Measurements from ENCODE around the gene CMTM6.
"Not testable (repeated sequence)": the region's sequence is repeated elsewhere in the genome, so short reads cannot be mapped to it uniquely, and the experiment has no call there.

CMTM6 gene

DNA sequence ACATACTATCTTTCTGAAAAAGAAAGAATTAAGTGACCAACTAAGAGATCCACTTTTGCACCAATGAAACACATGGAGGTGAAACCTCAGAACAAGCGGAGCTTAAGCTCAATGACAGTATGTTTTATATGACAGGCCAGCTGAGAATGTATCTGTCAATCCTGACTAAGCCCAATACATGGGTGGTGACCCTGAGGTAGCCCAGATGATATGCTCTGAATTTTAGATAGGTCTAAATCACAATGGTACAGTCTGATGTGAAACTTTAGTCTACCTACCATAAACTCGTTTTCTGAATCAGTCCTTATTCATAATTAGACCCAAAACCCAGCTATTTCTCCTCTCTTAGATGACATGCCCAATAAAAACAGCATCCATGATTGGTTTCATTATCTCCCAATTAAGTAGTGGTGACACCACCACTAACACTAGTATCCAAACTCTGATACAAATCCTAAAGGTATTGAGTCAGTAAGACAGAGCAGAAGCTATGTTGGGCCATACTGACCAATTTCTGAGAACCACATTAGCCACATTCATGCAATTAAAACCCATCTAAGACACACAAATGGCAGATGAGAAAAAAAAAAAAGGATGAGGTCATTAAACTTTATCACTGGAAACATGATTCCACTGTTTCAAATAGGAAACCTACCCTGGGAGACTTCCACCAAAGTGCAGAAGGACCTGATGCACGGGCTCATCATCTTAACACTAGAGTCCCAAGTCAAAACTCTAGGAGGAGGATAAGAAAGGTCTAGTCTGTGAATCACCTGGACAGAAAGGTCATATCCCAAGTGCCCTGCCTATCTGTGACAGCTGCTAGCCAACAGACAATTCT is 20.6 kb downstream of the CMTM6 start:
- H3K27me3 ChIP-seq (ENCODE audit: insufficient read depth, low read length) = no peaks in the 10 kb centered on the region
- no peak overlapping the region for H3K27ac ChIP-seq (ENCODE audit: low read length)
- H3K9ac ChIP-seq (ENCODE audit: low read depth, low read length) = no peak overlapping the region
- peaks cover 28% of the 10 kb centered on the region for H3K36me3 ChIP-seq (ENCODE audit: insufficient read depth, low read depth, low read length)
- no peaks in the 10 kb centered on the region for H3K9me3 ChIP-seq (ENCODE audit: insufficient read depth, low read depth, low read length)
- no peak overlapping the region for H3K4me3 ChIP-seq (ENCODE audit: low read length)
- H3K4me1 ChIP-seq (ENCODE audit: insufficient read depth, low read length) = no peaks in the 10 kb centered on the region

DNA sequence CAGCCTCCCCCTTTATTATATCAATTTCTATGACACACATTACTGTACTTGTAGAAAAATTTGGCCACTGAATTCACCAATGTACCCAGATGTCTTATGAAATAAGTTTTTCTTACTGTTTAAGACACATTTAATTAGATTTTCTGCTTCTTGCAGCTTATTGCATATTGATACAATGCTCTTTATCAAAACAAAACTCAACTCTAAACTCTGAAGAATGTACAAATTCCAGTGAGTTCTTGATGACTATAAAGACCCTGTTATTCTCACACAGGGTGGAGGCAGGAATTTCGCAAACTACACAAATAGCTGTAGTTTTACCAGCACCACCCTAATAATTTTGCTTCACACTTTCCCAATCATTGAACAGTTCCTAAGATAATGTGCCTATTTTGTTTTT is 22.0 kb downstream of the CMTM6 start:
- Histone ChIP-seq H3K4me3 (ENCODE audit: low read length) (no peak overlapping the region), H3K9ac (ENCODE audit: low read depth, low read length) (no peak overlapping the region), H3K27ac (ENCODE audit: low read length) (no peak overlapping the region), H3K36me3 (ENCODE audit: insufficient read depth, low read depth, low read length) (peaks cover 18% of the 10 kb centered on the region), H3K4me1 (ENCODE audit: insufficient read depth, low read length) (no peaks in the 10 kb centered on the region), H3K9me3 (ENCODE audit: insufficient read depth, low read depth, low read length) (no peaks in the 10 kb centered on the region), H3K27me3 (ENCODE audit: insufficient read depth, low read length) (no peaks in the 10 kb centered on the region)

DNA sequence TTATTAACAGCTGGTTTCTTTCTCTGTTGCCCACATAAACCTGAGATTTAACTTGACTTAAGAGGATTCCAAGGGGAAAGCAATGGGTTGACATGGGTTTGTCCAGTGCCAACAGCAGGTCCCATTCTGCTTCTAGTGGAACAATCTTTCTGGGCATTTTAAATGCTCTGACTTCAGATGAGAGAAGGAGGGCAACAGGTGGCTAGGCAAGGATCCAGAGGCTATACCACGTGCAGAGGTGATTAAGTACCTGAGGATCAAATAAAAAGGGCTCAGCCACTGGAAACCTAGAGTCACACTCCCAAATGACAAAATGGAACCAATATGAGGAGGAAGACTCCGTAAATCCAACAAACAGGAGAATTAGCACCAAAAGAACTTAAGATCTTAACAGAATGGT is 28.5 kb downstream of the CMTM6 start:
- no peaks in the 10 kb centered on the region for H3K27me3 ChIP-seq (ENCODE audit: insufficient read depth, low read length)
- no peak overlapping the region for H3K9ac ChIP-seq (ENCODE audit: low read depth, low read length)
- 0 out of 2 replicates have a peak, but pooled peaks cover 4% of the 10 kb centered on the region for H3K36me3 ChIP-seq (ENCODE audit: insufficient read depth, low read depth, low read length)
- no peaks in the 10 kb centered on the region for H3K4me1 ChIP-seq (ENCODE audit: insufficient read depth, low read length)
- H3K27ac ChIP-seq (ENCODE audit: low read length) = no peak overlapping the region
- H3K9me3 ChIP-seq (ENCODE audit: insufficient read depth, low read depth, low read length) = no peaks in the 10 kb centered on the region
- H3K4me3 ChIP-seq (ENCODE audit: low read length) = no peak overlapping the region

GRCh38 chr3:32472151-32472550 is 30.5 kb downstream of the CMTM6 start:
- H3K4me3 ChIP-seq (ENCODE audit: low read length); H3K36me3 ChIP-seq (ENCODE audit: insufficient read depth, low read depth, low read length); H3K27me3 ChIP-seq (ENCODE audit: insufficient read depth, low read length); H3K9ac ChIP-seq (ENCODE audit: low read depth, low read length); H3K4me1 ChIP-seq (ENCODE audit: insufficient read depth, low read length); H3K27ac ChIP-seq (ENCODE audit: low read length); H3K9me3 ChIP-seq (ENCODE audit: insufficient read depth, low read depth, low read length): not testable (repeated sequence)

- Histone ChIP-seq H3K4me1 (ENCODE audit: insufficient read depth, low read length) (peaks cover 5% of the 10 kb centered on the region; the same call in 1 of the 2 replicates), H3K9me3 (ENCODE audit: insufficient read depth, low read depth, low read length) (no peaks in the 10 kb centered on the region), H3K4me3 (ENCODE audit: low read length) (no peak overlapping the region), H3K27ac (ENCODE audit: low read length) (no peak overlapping the region), H3K27me3 (ENCODE audit: insufficient read depth, low read length) (no peaks in the 10 kb centered on the region), H3K36me3 (ENCODE audit: insufficient read depth, low read depth, low read length) (0 out of 2 replicates have a peak, but pooled peaks cover 6% of the 10 kb centered on the region), H3K9ac (ENCODE audit: low read depth, low read length) (no peak overlapping the region)
Measured at GRCh38 chr3:32471246-32471645, 31.4 kb downstream of the CMTM6 start.

GRCh38 chr3:32470362-32470761 is 32.3 kb downstream of the CMTM6 start:
- 0 out of 2 replicates have a peak, but pooled peaks cover 6% of the 10 kb centered on the region for H3K36me3 ChIP-seq (ENCODE audit: insufficient read depth, low read depth, low read length)
- no peaks in the 10 kb centered on the region for H3K9me3 ChIP-seq (ENCODE audit: insufficient read depth, low read depth, low read length)
- H3K27ac ChIP-seq (ENCODE audit: low read length) = no peak overlapping the region
- no peak overlapping the region for H3K9ac ChIP-seq (ENCODE audit: low read depth, low read length)
- no peak overlapping the region for H3K4me3 ChIP-seq (ENCODE audit: low read length)
- H3K27me3 ChIP-seq (ENCODE audit: insufficient read depth, low read length) = no peaks in the 10 kb centered on the region
- peaks cover 5% of the 10 kb centered on the region; the same call in 1 of the 2 replicates for H3K4me1 ChIP-seq (ENCODE audit: insufficient read depth, low read length)

DNA sequence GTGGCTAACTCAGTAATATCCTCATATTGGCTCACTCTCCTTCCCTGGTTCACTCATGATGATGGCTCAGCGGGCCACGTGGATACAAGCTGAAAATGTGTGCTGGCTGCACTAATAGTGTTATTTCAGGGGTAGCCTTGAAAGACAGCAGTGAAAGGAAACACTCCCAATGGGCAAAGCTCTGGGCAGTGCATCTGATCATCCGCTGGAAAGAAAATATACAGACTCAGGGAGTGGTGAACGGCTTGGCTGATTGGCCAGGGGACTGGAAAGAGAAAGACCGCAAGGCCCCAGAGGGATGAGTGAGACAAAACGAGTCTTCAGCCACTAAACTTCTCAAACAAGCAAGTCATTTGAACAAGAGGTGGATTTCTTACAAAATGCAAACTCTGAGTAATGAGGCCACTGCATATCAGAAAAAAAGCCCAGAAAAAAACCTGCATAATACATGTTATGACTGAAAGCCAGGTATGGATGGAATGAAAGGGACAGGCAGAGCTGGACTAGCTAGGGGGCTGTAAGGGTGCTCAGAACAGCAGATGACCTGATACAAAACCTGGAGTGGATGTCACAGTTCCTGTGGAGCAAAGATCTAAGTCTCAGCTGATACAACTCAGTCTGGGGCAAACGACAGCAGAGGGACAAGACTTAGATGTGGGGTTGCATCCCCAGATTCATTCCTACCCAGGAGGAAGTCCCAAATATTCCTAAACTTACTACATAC is 33.3 kb downstream of the CMTM6 start:
- H3K27me3 ChIP-seq (ENCODE audit: insufficient read depth, low read length) = no peaks in the 10 kb centered on the region
- 0 out of 2 replicates have a peak, but pooled peaks cover 6% of the 10 kb centered on the region for H3K36me3 ChIP-seq (ENCODE audit: insufficient read depth, low read depth, low read length)
- H3K9me3 ChIP-seq (ENCODE audit: insufficient read depth, low read depth, low read length) = no peaks in the 10 kb centered on the region
- H3K4me3 ChIP-seq (ENCODE audit: low read length) = no peak overlapping the region
- peaks cover 5% of the 10 kb centered on the region; the same call in 1 of the 2 replicates for H3K4me1 ChIP-seq (ENCODE audit: insufficient read depth, low read length)
- H3K27ac ChIP-seq (ENCODE audit: low read length) = no peak overlapping the region
- no peak overlapping the region for H3K9ac ChIP-seq (ENCODE audit: low read depth, low read length)

DNA sequence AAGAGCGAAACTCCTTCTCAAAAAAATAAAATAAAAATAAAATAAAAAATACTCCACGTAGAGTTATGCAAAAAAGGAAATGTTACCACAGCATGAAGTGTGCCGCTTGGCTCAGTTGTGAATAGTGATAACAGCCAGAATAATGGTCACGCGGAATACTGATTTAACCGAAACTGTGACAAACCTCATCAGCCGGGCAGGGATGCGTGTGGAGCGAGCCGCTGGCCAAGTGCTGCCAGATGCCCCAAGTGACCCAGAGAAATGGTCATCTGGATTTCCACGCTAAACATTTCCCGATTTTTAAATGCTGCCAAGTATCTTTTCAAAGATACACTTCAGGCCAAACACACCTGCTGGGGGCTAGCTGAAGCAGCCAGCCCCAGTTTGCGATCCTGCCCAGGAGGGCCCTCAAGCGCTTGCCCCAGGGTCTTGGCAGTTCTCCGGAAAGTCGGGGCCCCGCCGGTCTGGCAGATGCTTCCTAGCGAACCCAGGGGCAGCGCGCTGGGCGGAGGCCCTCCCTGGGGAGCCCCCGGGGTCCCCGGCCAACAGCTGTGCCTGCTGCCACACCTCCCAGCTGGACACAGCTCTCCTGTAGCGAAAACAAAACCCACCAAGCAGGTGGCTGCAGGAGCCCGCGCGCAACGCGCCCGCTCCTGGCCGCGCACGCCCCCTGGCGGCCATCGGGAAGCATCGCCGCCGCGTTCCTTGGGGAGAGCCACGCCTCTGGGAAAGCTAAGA is 35.1 kb downstream of the CMTM6 start:
- 0 out of 2 replicates have a peak, but pooled peaks cover 6% of the 10 kb centered on the region for H3K36me3 ChIP-seq (ENCODE audit: insufficient read depth, low read depth, low read length)
- H3K27me3 ChIP-seq (ENCODE audit: insufficient read depth, low read length) = no peaks in the 10 kb centered on the region
- H3K9me3 ChIP-seq (ENCODE audit: insufficient read depth, low read depth, low read length) = no peaks in the 10 kb centered on the region
- peak overlapping the region; percentile 43; the same call in 1 of the 2 replicates for H3K4me3 ChIP-seq (ENCODE audit: low read length)
- peaks cover 8% of the 10 kb centered on the region; the same call in 1 of the 2 replicates for H3K4me1 ChIP-seq (ENCODE audit: insufficient read depth, low read length)
- H3K27ac ChIP-seq (ENCODE audit: low read length) = no peak overlapping the region
- H3K9ac ChIP-seq (ENCODE audit: low read depth, low read length) = no peak overlapping the region

DNA sequence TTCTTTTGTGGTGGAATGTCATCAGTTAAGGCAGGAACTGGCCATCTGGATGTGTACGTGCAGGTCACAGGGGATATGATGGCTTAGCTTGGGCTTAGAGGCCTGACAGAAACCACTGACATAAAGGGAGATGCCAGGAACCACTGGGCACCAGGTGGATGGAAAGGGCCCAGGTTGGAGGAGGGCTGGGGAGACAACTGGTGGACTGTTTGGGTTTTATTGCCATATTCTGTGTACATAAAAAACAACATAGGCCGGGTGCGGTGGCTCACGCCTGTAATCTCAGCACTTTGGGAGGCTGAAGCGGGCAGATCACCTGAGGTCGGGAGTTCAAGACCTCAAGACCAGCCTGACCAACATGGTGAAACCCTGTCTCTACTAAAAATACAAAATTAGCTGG is 35.8 kb downstream of the CMTM6 start:
- H3K27me3 ChIP-seq (ENCODE audit: insufficient read depth, low read length); H3K36me3 ChIP-seq (ENCODE audit: insufficient read depth, low read depth, low read length); H3K27ac ChIP-seq (ENCODE audit: low read length); H3K9me3 ChIP-seq (ENCODE audit: insufficient read depth, low read depth, low read length); H3K9ac ChIP-seq (ENCODE audit: low read depth, low read length); H3K4me3 ChIP-seq (ENCODE audit: low read length): not testable (repeated sequence)
- H3K4me1 ChIP-seq (ENCODE audit: insufficient read depth, low read length) = peaks cover 13% of the 10 kb centered on the region

DNA sequence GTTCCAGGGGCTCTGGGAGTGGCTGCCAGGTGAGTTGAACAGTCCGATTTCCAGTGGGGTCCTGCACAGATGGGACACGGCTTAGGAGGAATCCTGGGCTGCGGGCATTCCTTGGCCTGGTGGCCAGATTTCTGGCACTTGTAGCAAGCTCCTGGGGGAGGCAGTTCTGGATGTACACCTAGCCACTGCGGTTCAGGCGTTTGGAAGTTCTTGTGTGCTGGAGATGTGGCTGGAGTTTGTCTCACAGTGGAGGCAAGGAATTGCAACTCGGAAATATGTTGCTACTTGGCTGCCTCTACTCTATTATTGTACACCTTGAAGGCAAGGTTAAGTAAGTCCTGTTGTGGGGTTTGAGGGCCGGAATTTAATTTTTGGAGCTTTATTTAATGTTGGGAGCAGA is 37.9 kb downstream of the CMTM6 start:
- not testable (repeated sequence) for H3K9ac ChIP-seq (ENCODE audit: low read depth, low read length); H3K27me3 ChIP-seq (ENCODE audit: insufficient read depth, low read length); H3K36me3 ChIP-seq (ENCODE audit: insufficient read depth, low read depth, low read length); H3K27ac ChIP-seq (ENCODE audit: low read length); H3K4me3 ChIP-seq (ENCODE audit: low read length); H3K9me3 ChIP-seq (ENCODE audit: insufficient read depth, low read depth, low read length)
- H3K4me1 ChIP-seq (ENCODE audit: insufficient read depth, low read length) = peaks cover 25% of the 10 kb centered on the region

GRCh38 chr3:32463415-32463814 is 39.2 kb downstream of the CMTM6 start:
- H3K27me3 ChIP-seq (ENCODE audit: insufficient read depth, low read length); H3K4me3 ChIP-seq (ENCODE audit: low read length); H3K27ac ChIP-seq (ENCODE audit: low read length); H3K9ac ChIP-seq (ENCODE audit: low read depth, low read length); H3K36me3 ChIP-seq (ENCODE audit: insufficient read depth, low read depth, low read length); H3K9me3 ChIP-seq (ENCODE audit: insufficient read depth, low read depth, low read length): not testable (repeated sequence)
- peaks cover 30% of the 10 kb centered on the region for H3K4me1 ChIP-seq (ENCODE audit: insufficient read depth, low read length)

Data from iPS-20b (cell line).